Measurements from ENCODE around the gene OPRD1.
"Not testable (repeated sequence)": the region's sequence is repeated elsewhere in the genome, so short reads cannot be mapped to it uniquely, and the experiment has no call there.

OPRD1 gene

DNA sequence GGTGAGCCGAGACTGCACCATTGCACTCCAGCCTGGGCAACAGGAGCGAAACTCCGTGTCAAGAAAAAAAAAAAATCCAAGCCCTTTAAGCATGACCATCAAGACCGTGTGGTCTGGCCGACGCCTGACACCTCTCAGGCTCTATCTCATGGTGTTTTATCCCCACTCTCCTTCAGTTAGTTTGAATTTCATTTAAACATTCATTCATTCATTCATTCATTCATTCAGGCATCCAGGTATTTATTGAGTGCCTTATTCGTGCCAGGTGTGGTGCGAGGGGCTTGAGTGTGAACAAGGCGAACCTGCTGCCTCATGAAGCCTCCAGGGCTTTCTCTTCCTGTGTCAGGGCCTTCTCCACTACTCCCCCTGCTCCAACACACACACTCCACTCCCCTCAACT, 22.6 kb upstream of the OPRD1 start:
- Histone ChIP-seq H2BK12ac (ENCODE audit: low read length in 2 of 2) (no peak overlapping the region), H2BK120ac (ENCODE audit: low read depth, low read length) (no peak overlapping the region)
- WGBS = 92% methylated on average over 9 of the region's 9 CpGs

DNA sequence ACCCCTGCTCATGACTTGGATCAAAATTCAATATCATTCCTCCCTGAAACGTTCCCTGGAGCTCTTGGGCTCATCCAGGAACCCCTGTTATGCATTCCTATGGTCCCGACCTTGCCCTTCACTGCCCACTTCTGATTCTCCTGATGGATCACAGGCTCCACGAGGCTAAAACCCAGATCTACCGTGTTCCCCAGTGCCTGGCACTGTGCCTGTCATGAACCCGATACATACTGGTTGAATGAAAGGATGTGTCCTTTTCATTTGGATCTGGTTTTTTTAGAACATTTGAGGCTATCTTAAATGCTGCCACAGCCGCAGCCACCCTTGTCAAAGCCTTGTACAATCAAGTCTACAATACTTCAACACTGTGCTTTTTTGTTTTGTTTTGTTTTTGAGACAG, 22.2 kb upstream of the OPRD1 start:
- WGBS = 70% methylated on average over 5 of the region's 6 CpGs
- Histone ChIP-seq H3K4me2 (ENCODE audit: low read length, poor library complexity, severe bottlenecking) (no peak overlapping the region), H3K9ac (ENCODE audit: low read length) (no peak overlapping the region), H2BK5ac (ENCODE audit: low read depth, low read length, poor library complexity, severe bottlenecking) (no peak overlapping the region), H3K36me3 (ENCODE audit: control insufficient read depth in 1 of 2, insufficient read depth in 2 of 2, low read depth in 1 of 2, low read length in 2 of 2) (no peaks in the 10 kb centered on the region), H3K4me1 (ENCODE audit: control insufficient read depth, insufficient read depth, low read depth, low read length) (no peaks in the 10 kb centered on the region), H4K91ac (ENCODE audit: low read length) (no peak overlapping the region), H3K27ac (ENCODE audit: low read length, poor library complexity, severe bottlenecking) (no peak overlapping the region), H3K79me1 (replicated peaks; ENCODE audit: low read length, poor library complexity, severe bottlenecking) (no peaks in the 10 kb centered on the region), H2AK5ac (ENCODE audit: low read length, severe bottlenecking) (no peak overlapping the region), H4K8ac (ENCODE audit: low read length) (no peak overlapping the region), H2BK120ac (ENCODE audit: low read depth, low read length) (no peak overlapping the region), H3K4ac (ENCODE audit: low read depth in 1 of 2, low read length in 2 of 2) (no peak overlapping the region), H3K9me3 (ENCODE audit: control insufficient read depth, low read length) (no peaks in the 10 kb centered on the region), H3K18ac (ENCODE audit: low read depth in 1 of 2, low read length in 2 of 2) (no peak overlapping the region), H3K4me3 (ENCODE audit: insufficient read depth in 1 of 2, low read depth in 1 of 2, low read length in 2 of 2) (no peak overlapping the region), H3K14ac (ENCODE audit: low read length in 2 of 2) (no peak overlapping the region), H2AFZ (ENCODE audit: low read depth, low read length) (no peak overlapping the region), H3K27me3 (ENCODE audit: control insufficient read depth in 1 of 2, insufficient read depth in 1 of 2, low read length in 2 of 2) (peaks cover 5 to 18% of the 10 kb centered on the region in 2 experiments), H2BK12ac (ENCODE audit: low read length in 2 of 2) (no peak overlapping the region), H3K23ac (ENCODE audit: low read length in 2 of 2) (no peak overlapping the region), H2BK15ac (ENCODE audit: low read depth, poor library complexity, severe bottlenecking) (no peak overlapping the region)
- DNase-seq = no peak

More for the DNA sequence above, 22.6 kb upstream of the OPRD1 start:
- H3K27me3 ChIP-seq (ENCODE audit: control insufficient read depth in 1 of 2, insufficient read depth in 1 of 2, low read length in 2 of 2) = peaks cover 5 to 18% of the 10 kb centered on the region in 2 experiments
- no peak overlapping the region for H3K14ac ChIP-seq (ENCODE audit: low read length in 2 of 2)
- no peak overlapping the region for H3K9ac ChIP-seq (ENCODE audit: low read length)
- H3K36me3 ChIP-seq (ENCODE audit: control insufficient read depth in 1 of 2, insufficient read depth in 2 of 2, low read depth in 1 of 2, low read length in 2 of 2) = no peaks in the 10 kb centered on the region
- no peak overlapping the region for H2AFZ ChIP-seq (ENCODE audit: low read depth, low read length)
- no peak overlapping the region for H3K23ac ChIP-seq (ENCODE audit: low read length in 2 of 2)
- DNase-seq = no peak
- H3K9me3 ChIP-seq (ENCODE audit: control insufficient read depth, low read length) = no peaks in the 10 kb centered on the region
- H3K4ac ChIP-seq (ENCODE audit: low read depth in 1 of 2, low read length in 2 of 2) = no peak overlapping the region
- no peak overlapping the region for H2AK5ac ChIP-seq (ENCODE audit: low read length, severe bottlenecking)
- H2BK15ac ChIP-seq (ENCODE audit: low read depth, poor library complexity, severe bottlenecking) = no peak overlapping the region
- no peak overlapping the region for H3K4me3 ChIP-seq (ENCODE audit: insufficient read depth in 1 of 2, low read depth in 1 of 2, low read length in 2 of 2)
- no peak overlapping the region for H3K27ac ChIP-seq (ENCODE audit: low read length, poor library complexity, severe bottlenecking)
- no peak overlapping the region for H4K8ac ChIP-seq (ENCODE audit: low read length)
- H2BK5ac ChIP-seq (ENCODE audit: low read depth, low read length, poor library complexity, severe bottlenecking) = no peak overlapping the region
- H3K4me2 ChIP-seq (ENCODE audit: low read length, poor library complexity, severe bottlenecking) = no peak overlapping the region
- no peaks in the 10 kb centered on the region for H3K4me1 ChIP-seq (ENCODE audit: control insufficient read depth, insufficient read depth, low read depth, low read length)
- no peak overlapping the region for H3K18ac ChIP-seq (ENCODE audit: low read depth in 1 of 2, low read length in 2 of 2)
- H3K79me1 ChIP-seq (replicated peaks; ENCODE audit: low read length, poor library complexity, severe bottlenecking) = no peaks in the 10 kb centered on the region
- no peak overlapping the region for H4K91ac ChIP-seq (ENCODE audit: low read length)

DNA sequence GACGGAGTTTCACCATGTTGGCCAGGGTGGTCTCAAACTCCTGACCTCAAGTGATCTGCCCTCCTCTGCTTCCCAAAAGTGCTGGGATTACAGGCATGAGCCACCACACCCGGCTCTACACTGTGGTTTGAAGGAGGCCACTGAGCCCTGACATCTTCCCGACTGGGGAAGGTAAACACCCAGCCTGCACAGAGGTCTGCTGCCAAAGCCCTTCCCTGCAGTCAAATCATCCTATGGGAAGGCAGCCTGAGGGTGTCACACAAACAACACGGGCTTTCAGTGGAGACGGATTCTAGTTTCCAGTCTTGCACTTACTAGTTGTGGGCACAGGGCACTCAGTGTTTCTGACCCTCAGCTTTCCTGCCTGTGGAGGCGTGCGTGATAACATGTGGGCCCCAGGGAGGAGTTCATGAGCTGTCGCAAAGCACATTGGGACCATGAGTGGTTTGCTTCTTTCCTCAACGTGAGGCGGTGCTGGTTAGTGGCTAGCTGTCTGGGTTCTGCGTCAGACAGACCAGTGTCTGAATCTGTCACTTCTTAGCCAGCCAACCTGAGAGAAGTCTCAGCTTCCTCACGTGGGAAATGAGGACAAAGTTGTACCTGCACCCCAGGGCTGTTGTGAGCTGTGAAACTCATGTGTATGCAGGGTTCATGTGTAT, 21.5 kb upstream of the OPRD1 start:
- Histone ChIP-seq H2BK15ac (ENCODE audit: low read depth, poor library complexity, severe bottlenecking) (no peak overlapping the region), H3K18ac (ENCODE audit: low read depth in 1 of 2, low read length in 2 of 2) (no peak overlapping the region), H4K8ac (ENCODE audit: low read length) (no peak overlapping the region), H3K4me2 (ENCODE audit: low read length, poor library complexity, severe bottlenecking) (no peak overlapping the region), H3K4me3 (ENCODE audit: insufficient read depth in 1 of 2, low read depth in 1 of 2, low read length in 2 of 2) (no peak overlapping the region), H3K9ac (ENCODE audit: low read length) (no peak overlapping the region), H3K9me3 (ENCODE audit: control insufficient read depth, low read length) (no peaks in the 10 kb centered on the region), H2BK12ac (ENCODE audit: low read length in 2 of 2) (no peak overlapping the region), H3K27ac (ENCODE audit: low read length, poor library complexity, severe bottlenecking) (no peak overlapping the region), H3K14ac (ENCODE audit: low read length in 2 of 2) (no peak overlapping the region), H2AFZ (ENCODE audit: low read depth, low read length) (no peak overlapping the region), H2AK5ac (ENCODE audit: low read length, severe bottlenecking) (no peak overlapping the region), H3K27me3 (ENCODE audit: control insufficient read depth in 1 of 2, insufficient read depth in 1 of 2, low read length in 2 of 2) (peaks cover 5 to 18% of the 10 kb centered on the region in 2 experiments), H2BK120ac (ENCODE audit: low read depth, low read length) (no peak overlapping the region), H3K4me1 (ENCODE audit: control insufficient read depth, insufficient read depth, low read depth, low read length) (no peaks in the 10 kb centered on the region), H3K4ac (ENCODE audit: low read depth in 1 of 2, low read length in 2 of 2) (no peak overlapping the region), H4K91ac (ENCODE audit: low read length) (no peak overlapping the region), H2BK5ac (ENCODE audit: low read depth, low read length, poor library complexity, severe bottlenecking) (no peak overlapping the region), H3K23ac (ENCODE audit: low read length in 2 of 2) (no peak overlapping the region), H3K36me3 (ENCODE audit: control insufficient read depth in 1 of 2, insufficient read depth in 2 of 2, low read depth in 1 of 2, low read length in 2 of 2) (no peaks in the 10 kb centered on the region), H3K79me1 (replicated peaks; ENCODE audit: low read length, poor library complexity, severe bottlenecking) (no peaks in the 10 kb centered on the region)
- WGBS = 79% methylated on average over 12 of the region's 12 CpGs
- no peak for DNase-seq

DNA sequence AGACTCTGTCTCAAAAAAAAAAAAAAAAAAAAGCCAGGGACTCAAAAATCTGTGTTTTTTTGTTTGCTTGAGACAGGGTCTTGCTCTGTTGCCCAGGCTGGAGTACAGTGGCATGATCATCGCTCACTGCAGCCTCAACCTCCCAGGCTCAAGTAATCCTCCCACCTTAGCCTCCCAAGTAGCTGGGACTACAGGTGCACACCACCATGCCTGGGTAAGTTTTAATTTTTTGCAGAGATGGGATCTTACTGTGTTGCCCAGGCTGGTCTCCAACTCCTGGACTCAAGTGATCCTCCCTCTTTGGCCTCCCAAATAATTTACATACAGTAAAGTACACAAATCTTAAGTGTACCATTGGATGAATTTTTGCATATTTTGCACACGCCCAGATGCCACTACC, 20.0 kb upstream of the OPRD1 start:
- not testable (repeated sequence) for H4K8ac ChIP-seq (ENCODE audit: low read length); H3K9ac ChIP-seq (ENCODE audit: low read length); H3K9me3 ChIP-seq (ENCODE audit: control insufficient read depth, low read length); DNase-seq; H3K79me1 ChIP-seq (replicated peaks; ENCODE audit: low read length, poor library complexity, severe bottlenecking); H3K4me3 ChIP-seq (ENCODE audit: insufficient read depth in 1 of 2, low read depth in 1 of 2, low read length in 2 of 2); H2AK5ac ChIP-seq (ENCODE audit: low read length, severe bottlenecking); H2BK15ac ChIP-seq (ENCODE audit: low read depth, poor library complexity, severe bottlenecking); H3K18ac ChIP-seq (ENCODE audit: low read depth in 1 of 2, low read length in 2 of 2); H3K36me3 ChIP-seq (ENCODE audit: control insufficient read depth in 1 of 2, insufficient read depth in 2 of 2, low read depth in 1 of 2, low read length in 2 of 2); H3K4ac ChIP-seq (ENCODE audit: low read depth in 1 of 2, low read length in 2 of 2); H3K27ac ChIP-seq (ENCODE audit: low read length, poor library complexity, severe bottlenecking); H2AFZ ChIP-seq (ENCODE audit: low read depth, low read length); H3K4me1 ChIP-seq (ENCODE audit: control insufficient read depth, insufficient read depth, low read depth, low read length); H4K91ac ChIP-seq (ENCODE audit: low read length); H2BK120ac ChIP-seq (ENCODE audit: low read depth, low read length); H2BK5ac ChIP-seq (ENCODE audit: low read depth, low read length, poor library complexity, severe bottlenecking); H3K23ac ChIP-seq (ENCODE audit: low read length in 2 of 2); H3K4me2 ChIP-seq (ENCODE audit: low read length, poor library complexity, severe bottlenecking); H3K14ac ChIP-seq (ENCODE audit: low read length in 2 of 2); H2BK12ac ChIP-seq (ENCODE audit: low read length in 2 of 2)
- peaks cover 14 to 28% of the 10 kb centered on the region in 2 experiments for H3K27me3 ChIP-seq (ENCODE audit: control insufficient read depth in 1 of 2, insufficient read depth in 1 of 2, low read length in 2 of 2)
- WGBS = 93% methylated on average over 2 of the region's 2 CpGs

Measured in mesenchymal stem cell (in vitro differentiated cells and primary cell).